B cell (primary cell): Measurements from ENCODE around the gene MAMDC4. TPM values are rescaled to one million over a fixed set of nuclear protein-coding genes. Genes with fewer than 3 reads are reported as not detected.

ENCODE experiments used
- ATAC-seq: fragments of 200-7000 bp; cut with Tn5 transposase; one replicate; pipeline ENCODE4 v1.10.0; 2021; ENCODE audit warnings: low read depth, mild to moderate bottlenecking, moderate number of reproducible peaks, moderate library complexity
- CTCF ChIA-PET: fragments of 350-600 bp; sonication (Branson Sonifier 250); formaldehyde crosslinking; loops from one replicate; lab custom pipeline; 2021; ENCODE audit warnings: antibody characterized with exemption, inconsistent platforms; lab: Charles Lee
- POLR2A ChIA-PET: fragments of 350-600 bp; sonication (Branson Sonifier 250); formaldehyde crosslinking; loops from one replicate; lab custom pipeline; 2021; ENCODE audit warnings: antibody characterized with exemption; lab: Charles Lee
- DNase-seq: peaks from one replicate; pipeline ENCODE4 v3.0.0; 2013
- H2AFZ ChIP-seq: 2 replicates; pipeline ENCODE4 v1.6.1; 2012; ENCODE audit warnings: mild to moderate bottlenecking, low read depth, low read length; ENCODE audit not compliant: insufficient read depth, poor library complexity, severe bottlenecking
- H3K27ac ChIP-seq, 2 donors: 1 replicate in 1 of 2; 2 replicates in 1 of 2; pipeline ENCODE4 v1.5.1; 2012 to 2013; ENCODE audit warnings: low read length in 2 of 2, mild to moderate bottlenecking in 2 of 2, moderate library complexity in 1 of 2
- H3K27me3 ChIP-seq, 4 experiments: fragments of 200-600 bp in 1 of 4; sonication (generic) in 1 of 4; replicated peaks in 1 of 4; 1 replicate in 2 of 4; 2 replicates in 2 of 4; pipeline versions ENCODE4 v1.6.1 to v1.7.0; 2013 to 2016; ENCODE audit warnings: low read length in 3 of 4, mild to moderate bottlenecking in 2 of 4, mixed read lengths in 1 of 4, moderate library complexity in 1 of 4; ENCODE audit not compliant: insufficient read depth in 4 of 4, control insufficient read depth in 3 of 4; ENCODE audit errors: control extremely low read depth in 1 of 4
- H3K36me3 ChIP-seq, 2 experiments: replicated peaks in 1 of 2; 1 replicate in 1 of 2; 2 replicates in 1 of 2; pipeline versions ENCODE4 v1.6.1 to v1.7.1; 2013; ENCODE audit warnings: low read length in 1 of 2; ENCODE audit not compliant: insufficient read depth in 2 of 2, control insufficient read depth in 1 of 2; ENCODE audit errors: control extremely low read depth in 1 of 2, extremely low read depth in 1 of 2
- H3K4me1 ChIP-seq, 2 donors: fragments of 200-600 bp in 1 of 2; sonication (generic) in 1 of 2; 1 replicate in 1 of 2; 2 replicates in 1 of 2; pipeline versions ENCODE4 v1.5.1 to v1.6.1; 2013 to 2017; ENCODE audit warnings: low read length in 2 of 2; ENCODE audit not compliant: control insufficient read depth in 2 of 2, insufficient read depth in 2 of 2
- H3K4me2 ChIP-seq: replicated peaks from 2 replicates; pipeline ENCODE3; 2012; ENCODE audit warnings: mild to moderate bottlenecking, low read depth, low read length; ENCODE audit not compliant: poor library complexity, severe bottlenecking
- H3K4me3 ChIP-seq, 5 experiments: fragments of 200-600 bp in 1 of 5; sonication (generic) in 1 of 5; 1 replicate in 3 of 5; 2 replicates in 2 of 5; pipeline versions ENCODE4 v1.5.1 to v1.7.0; 2011 to 2016; ENCODE audit warnings: low read length in 4 of 5, mild to moderate bottlenecking in 4 of 5, low read depth in 2 of 5, control low read depth in 1 of 5, moderate library complexity in 1 of 5; ENCODE audit not compliant: insufficient read depth in 1 of 5; ENCODE audit errors: control extremely low read depth in 1 of 5, extremely low read depth in 1 of 5
- H3K79me2 ChIP-seq: fragments of 200-600 bp; sonication (generic); one replicate; pipeline ENCODE4 v1.6.0; 2016; ENCODE audit warnings: low read length; ENCODE audit not compliant: control insufficient read depth, insufficient read depth
- H3K9ac ChIP-seq: fragments of 200-600 bp; sonication (generic); 2 replicates; pipeline ENCODE4 v1.6.1; 2017; ENCODE audit warnings: mild to moderate bottlenecking, low read length, moderate library complexity
- H3K9me3 ChIP-seq, 3 donors: one replicate each; pipeline versions ENCODE4 v1.6.1 to v1.7.1; 2013; ENCODE audit warnings: low read length in 2 of 3; ENCODE audit not compliant: control insufficient read depth in 2 of 3, insufficient read depth in 1 of 3; ENCODE audit errors: control extremely low read depth in 1 of 3
- H4K20me1 ChIP-seq: 2 replicates; pipeline ENCODE4 v1.6.0; 2012; ENCODE audit warnings: mild to moderate bottlenecking, low read length; ENCODE audit not compliant: insufficient read depth, control insufficient read depth, poor library complexity, severe bottlenecking
- H3K27ac Mint-ChIP-seq: one replicate; pipeline ENCODE4 v1.8.0; 2021; ENCODE audit warnings: mixed read lengths
- H3K27me3 Mint-ChIP-seq: one replicate; pipeline ENCODE4 v1.8.0; 2021; ENCODE audit warnings: mixed read lengths
- H3K4me1 Mint-ChIP-seq: one replicate; pipeline ENCODE4 v1.8.0; 2021; ENCODE audit warnings: mixed read lengths
- H3K4me3 Mint-ChIP-seq: one replicate; pipeline ENCODE4 v1.8.0; 2021; ENCODE audit warnings: mixed read lengths
- H3K9me3 Mint-ChIP-seq: one replicate; pipeline ENCODE4 v1.8.0; 2022; ENCODE audit warnings: mixed read lengths; ENCODE audit not compliant: insufficient read depth
- CTCF ChIP-seq: fragments of 200-600 bp; IDR thresholded peaks from one replicate; pipeline ENCODE4 v1.8.0; 2022; ENCODE audit warnings: antibody characterized with exemption, mild to moderate bottlenecking
- EZH2 ChIP-seq: IDR thresholded peaks from 2 replicates; pipeline ENCODE4 v1.6.1; 2012; ENCODE audit warnings: borderline replicate concordance, low read depth, mild to moderate bottlenecking, moderate library complexity, low read length; ENCODE audit not compliant: insufficient read depth, poor library complexity, severe bottlenecking
- WGBS: methylation state at CpG from one replicate; pipeline ENCODE4 v1.1.5; 2013; ENCODE audit warnings: missing lambda C conversion rate; ENCODE audit not compliant: insufficient coverage; 5-methylcytosine and 5-hydroxymethylcytosine counted together
- intact Hi-C: fragments of 100-400 bp; cut with micrococcal nuclease; formaldehyde crosslinking; loops from one replicate; pipeline ENCODE4 v1.10.0; 2022
- polyA plus RNA-seq: library from polyadenylated mRNA; depleted of rRNA; stranded (reverse); fragments of >200 nt; gene quantifications from 2 replicates; pipeline ENCODE4 v1.2.3, GENCODE V29; 2012
- total RNA-seq, 2 donors: library from RNA; stranded (reverse); fragments of 120-200 nt in 1 of 2; gene quantifications; 1 replicate in 1 of 2; 2 replicates in 1 of 2; pipeline versions ENCODE4 v1.2.3 to v1.2.4, GENCODE V29; 2013 to 2022

MAMDC4 gene
- total and polyA plus RNA-seq, 2 donors (not counting 1 experiment from before 2014, with no cell fraction given) = 5.4 to 6.8 TPM

- no peaks in the 10 kb centered on the region for H3K27me3 ChIP-seq
- Mint-ChIP-seq H3K27ac (peak overlapping the region; percentile 83), H3K4me3 (no peak overlapping the region), H3K4me1 (peaks cover 46% of the 10 kb centered on the region), H3K27me3 (no peaks in the 10 kb centered on the region), H3K9me3 (no peaks in the 10 kb centered on the region)
- H2AFZ ChIP-seq = no peak overlapping the region
- H4K20me1 ChIP-seq = peaks cover 46% of the 10 kb centered on the region
- ChIA-PET POLR2A (interaction anchor here (0.6 to 3.2 kb wide), 2 partner anchors 15 to 64 kb away, joined by 5 to 23 read pairs; partner anchors contain the start of gene TRAF2), CTCF (no interaction called here)
- no peak overlapping the region for H3K9ac ChIP-seq
- no peak for DNase-seq
- H3K79me2 ChIP-seq = peaks cover 75% of the 10 kb centered on the region
- H3K4me3 ChIP-seq = no peak overlapping the region
- H3K4me2 ChIP-seq = no peak overlapping the region
- 96% methylated on average over 10 of the region's 10 CpGs for WGBS
- H3K27ac ChIP-seq = peak overlapping the region in 1 of 2 donors; percentile 96
- no peaks in the 10 kb centered on the region for H3K9me3 ChIP-seq
- peaks cover 24 to 45% of the 10 kb centered on the region in 2 donors for H3K4me1 ChIP-seq
- ATAC-seq = no peak
- no peak for TF ChIP-seq CTCF
- H3K36me3 ChIP-seq = peaks cover 0 to 42% of the 10 kb centered on the region in 2 experiments
- intact Hi-C loops = loop anchor here (5.0 kb wide), 1 partner anchor 53 kb away; the partner anchor contains the start of gene PHPT1
These were observed 48.4 kb downstream of the MAMDC4 start for GRCh38 chr9:136900556-136900955.

- ChIA-PET CTCF (interaction anchor here (1.5 to 1.8 kb wide), 2 partner anchors 58 to 134 kb away, joined by 4 to 8 read pairs; partner anchors contain the start of gene AJM1), POLR2A (interaction anchor here (0.6 to 3.2 kb wide), 4 partner anchors 15 to 340 kb away, joined by 3 to 23 read pairs (median 4); partner anchors contain the start of genes EDF1, TRAF2 and TUBB4B)
- H3K4me3 Mint-ChIP-seq = peak overlapping the region; percentile 83
- peaks cover 48% of the 10 kb centered on the region for H3K4me1 Mint-ChIP-seq
- Histone ChIP-seq H3K4me2 (peak overlapping the region; percentile 79), H3K9me3 (no peaks in the 10 kb centered on the region), H2AFZ (no peak overlapping the region), H3K36me3 (peaks cover 0 to 42% of the 10 kb centered on the region in 2 experiments), H3K4me1 (peaks cover 24 to 46% of the 10 kb centered on the region in 2 donors), H4K20me1 (peaks cover 41% of the 10 kb centered on the region), H3K27ac (peak overlapping the region; percentile 90 to 96), H3K27me3 (no peaks in the 10 kb centered on the region), H3K9ac (no peak overlapping the region), H3K4me3 (no peak overlapping the region), H3K79me2 (peaks cover 72% of the 10 kb centered on the region)
- WGBS = 80% methylated on average over 13 of the region's 13 CpGs
- intact Hi-C loops = loop anchor here (5.0 kb wide), 1 partner anchor 54 kb away; the partner anchor contains the start of gene PHPT1
- DNase-seq (no peak), ATAC-seq (no peak)
- H3K9me3 Mint-ChIP-seq = no peaks in the 10 kb centered on the region
- H3K27ac Mint-ChIP-seq = peak overlapping the region; percentile 96
- no peaks in the 10 kb centered on the region for H3K27me3 Mint-ChIP-seq
- TF ChIP-seq EZH2 (no peak), CTCF (no peak)
These were observed 48.9 kb downstream of the MAMDC4 start for GRCh38 chr9:136900988-136901515.
